ENCODE measurements around the gene EBI3. TPM values are rescaled to one million over a fixed set of nuclear protein-coding genes. Genes with fewer than 3 reads are reported as not detected.

Gene EBI3
- total and polyA plus RNA-seq, 2 of the 13 experiments (the other 11 are each of a cell fraction or from before 2014, with no cell fraction given) = 3.4 TPM; not detected in 1

DNA sequence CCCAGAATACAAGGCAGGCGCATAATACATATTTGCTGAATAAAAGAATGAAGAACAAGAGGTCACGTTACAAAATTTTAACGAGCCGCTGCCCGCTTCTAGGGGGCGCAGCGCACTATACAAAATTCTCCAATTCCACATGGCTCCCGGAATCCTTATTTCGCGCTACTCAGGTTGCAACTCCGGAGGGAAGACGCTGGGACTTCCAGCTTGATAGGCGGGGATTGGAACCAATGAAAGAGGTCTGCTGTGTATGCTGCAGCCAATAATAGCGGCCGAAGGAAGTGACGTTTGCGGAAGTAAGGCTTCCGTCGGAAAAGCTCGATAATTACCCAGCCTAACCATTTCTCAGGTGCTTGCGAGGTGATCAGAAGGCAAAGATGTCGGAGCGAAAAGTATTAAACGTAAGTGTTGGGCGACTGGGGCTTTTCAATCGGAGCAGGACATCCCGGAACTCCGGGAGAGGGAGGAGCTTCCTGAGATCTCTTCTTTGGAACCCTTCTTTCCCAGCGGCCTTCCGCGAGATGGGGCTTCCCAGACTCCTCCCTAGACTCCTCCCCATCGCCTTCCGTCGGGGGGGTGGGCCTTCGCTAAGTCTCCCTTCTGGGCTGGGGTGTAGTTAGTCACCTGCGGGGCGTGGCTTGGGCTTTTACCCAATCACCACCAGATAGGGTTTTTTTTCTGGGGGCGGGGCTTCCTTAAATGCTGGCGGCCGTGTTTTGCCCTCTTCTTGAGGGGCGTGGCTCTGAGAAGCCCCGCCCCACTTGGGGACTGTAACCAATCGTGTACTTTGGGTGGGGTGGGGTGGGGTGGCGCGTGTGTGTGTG lies 17.7 kb downstream of the EBI3 start, which contains the start of gene YJU2 (continued):
- TF ChIP-seq, protein P1, sequence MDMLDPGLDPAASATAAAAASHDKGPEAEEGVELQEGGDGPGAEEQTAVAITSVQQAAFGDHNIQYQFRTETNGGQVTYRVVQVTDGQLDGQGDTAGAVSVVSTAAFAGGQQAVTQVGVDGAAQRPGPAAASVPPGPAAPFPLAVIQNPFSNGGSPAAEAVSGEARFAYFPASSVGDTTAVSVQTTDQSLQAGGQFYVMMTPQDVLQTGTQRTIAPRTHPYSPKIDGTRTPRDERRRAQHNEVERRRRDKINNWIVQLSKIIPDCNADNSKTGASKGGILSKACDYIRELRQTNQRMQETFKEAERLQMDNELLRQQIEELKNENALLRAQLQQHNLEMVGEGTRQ (IDR thresholded peaks at IDR 0.05; ENCODE audit: low read depth, low read length) = no peak
- TF ChIP-seq, protein P1 (CRISPR knock-in tag; IDR thresholded peaks at IDR 0.05; ENCODE audit: borderline replicate concordance) = no peak
- no peak for TF ChIP-seq CENPT (CRISPR knock-in tag; IDR thresholded peaks at IDR 0.05; ENCODE audit: low read depth)
- TF ChIP-seq, protein P2, sequence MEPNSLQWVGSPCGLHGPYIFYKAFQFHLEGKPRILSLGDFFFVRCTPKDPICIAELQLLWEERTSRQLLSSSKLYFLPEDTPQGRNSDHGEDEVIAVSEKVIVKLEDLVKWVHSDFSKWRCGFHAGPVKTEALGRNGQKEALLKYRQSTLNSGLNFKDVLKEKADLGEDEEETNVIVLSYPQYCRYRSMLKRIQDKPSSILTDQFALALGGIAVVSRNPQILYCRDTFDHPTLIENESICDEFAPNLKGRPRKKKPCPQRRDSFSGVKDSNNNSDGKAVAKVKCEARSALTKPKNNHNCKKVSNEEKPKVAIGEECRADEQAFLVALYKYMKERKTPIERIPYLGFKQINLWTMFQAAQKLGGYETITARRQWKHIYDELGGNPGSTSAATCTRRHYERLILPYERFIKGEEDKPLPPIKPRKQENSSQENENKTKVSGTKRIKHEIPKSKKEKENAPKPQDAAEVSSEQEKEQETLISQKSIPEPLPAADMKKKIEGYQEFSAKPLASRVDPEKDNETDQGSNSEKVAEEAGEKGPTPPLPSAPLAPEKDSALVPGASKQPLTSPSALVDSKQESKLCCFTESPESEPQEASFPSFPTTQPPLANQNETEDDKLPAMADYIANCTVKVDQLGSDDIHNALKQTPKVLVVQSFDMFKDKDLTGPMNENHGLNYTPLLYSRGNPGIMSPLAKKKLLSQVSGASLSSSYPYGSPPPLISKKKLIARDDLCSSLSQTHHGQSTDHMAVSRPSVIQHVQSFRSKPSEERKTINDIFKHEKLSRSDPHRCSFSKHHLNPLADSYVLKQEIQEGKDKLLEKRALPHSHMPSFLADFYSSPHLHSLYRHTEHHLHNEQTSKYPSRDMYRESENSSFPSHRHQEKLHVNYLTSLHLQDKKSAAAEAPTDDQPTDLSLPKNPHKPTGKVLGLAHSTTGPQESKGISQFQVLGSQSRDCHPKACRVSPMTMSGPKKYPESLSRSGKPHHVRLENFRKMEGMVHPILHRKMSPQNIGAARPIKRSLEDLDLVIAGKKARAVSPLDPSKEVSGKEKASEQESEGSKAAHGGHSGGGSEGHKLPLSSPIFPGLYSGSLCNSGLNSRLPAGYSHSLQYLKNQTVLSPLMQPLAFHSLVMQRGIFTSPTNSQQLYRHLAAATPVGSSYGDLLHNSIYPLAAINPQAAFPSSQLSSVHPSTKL (CRISPR knock-in tag; IDR thresholded peaks at IDR 0.05) = no peak
- TF ChIP-seq ZNF34 (CRISPR knock-in tag; IDR thresholded peaks at IDR 0.05; ENCODE audit: borderline replicate concordance) = no peak
- TF ChIP-seq RERE (CRISPR knock-in tag; IDR thresholded peaks at IDR 0.05; ENCODE audit: low read depth) = no peak
- no peak for TF ChIP-seq ZNF10 (CRISPR knock-in tag; IDR thresholded peaks at IDR 0.05; ENCODE audit: borderline replicate concordance, low read depth)
- TF ChIP-seq ELF1 (CRISPR knock-in tag; IDR thresholded peaks at IDR 0.05) = peak; percentile 97
- TF ChIP-seq DPF2 (CRISPR knock-in tag; IDR thresholded peaks at IDR 0.05; ENCODE audit: borderline replicate concordance, low read depth) = no peak
- TF ChIP-seq ZNF510 (CRISPR knock-in tag; IDR thresholded peaks at IDR 0.05; ENCODE audit: low read depth) = no peak
- no peak for TF ChIP-seq TRIM24 (CRISPR knock-in tag; IDR thresholded peaks at IDR 0.05)
- no peak for TF ChIP-seq ZNF253 (CRISPR knock-in tag; IDR thresholded peaks at IDR 0.05; ENCODE audit: borderline replicate concordance)
- no peak for TF ChIP-seq ZNF747 (CRISPR knock-in tag; IDR thresholded peaks at IDR 0.05; ENCODE audit: borderline replicate concordance)
- no peak for TF ChIP-seq NFE2L2 (IDR thresholded peaks at IDR 0.05; ENCODE audit: low read length)
- peak; percentile 88 for TF ChIP-seq THAP7 (CRISPR knock-in tag; IDR thresholded peaks at IDR 0.05)
